Choroid plexus epithelial cell (primary cell): ENCODE data around the gene DNAJC4.

Experiments used
- DNase-seq: peaks from one replicate; pipeline ENCODE4 v3.0.0-alpha.2; 2010; ENCODE audit warnings: low read depth
- H3K4me3 ChIP-seq: 2 replicates; pipeline ENCODE4 v1.5.1; 2011; ENCODE audit warnings: low read depth, mild to moderate bottlenecking, control low read depth, low read length, moderate library complexity
- CTCF ChIP-seq: conservative IDR thresholded peaks from 2 replicates; pipeline ENCODE4 v1.5.1; 2011; ENCODE audit warnings: low read depth, mild to moderate bottlenecking, control low read depth, inconsistent platforms, low read length, moderate library complexity

Gene DNAJC4

GRCh38 chr11:64231546-64231945, 1.2 kb downstream of the DNAJC4 start:
- no peak overlapping the region for H3K4me3 ChIP-seq
- TF ChIP-seq CTCF: no peak

GRCh38 chr11:64232182-64232966, 2.0 kb downstream of the DNAJC4 start:
- DNase-seq: no peak
- no peak for TF ChIP-seq CTCF
- no peak overlapping the region for H3K4me3 ChIP-seq

More at GRCh38 chr11:64231546-64231945, 1.2 kb downstream of the DNAJC4 start:
- no peak for DNase-seq

GRCh38 chr11:64232967-64233315, 2.6 kb downstream of the DNAJC4 start:
- H3K4me3 ChIP-seq: no peak overlapping the region
- no peak for TF ChIP-seq CTCF
- DNase-seq: no peak

GRCh38 chr11:64233913-64234586, 3.7 kb downstream of the DNAJC4 start, which contains the start of gene VEGFB:
Gene VEGFB (plus strand): TSS chr11:64234584. CDS start chr11:64234834, 250 bp downstream.
- DNase-seq: no peak
- H3K4me3 ChIP-seq: peak within 1 kb of the TSS; percentile 67
- TF ChIP-seq CTCF: no peak

GRCh38 chr11:64234647-64235379, 4.5 kb downstream of the DNAJC4 start:
- no peak for DNase-seq
- H3K4me3 ChIP-seq: peak overlapping the region; percentile 67
- no peak for TF ChIP-seq CTCF

GRCh38 chr11:64235437-64236161, 5.3 kb downstream of the DNAJC4 start:
- no peak for TF ChIP-seq CTCF
- DNase-seq: no peak

More at GRCh38 chr11:64235437-64236161, 5.3 kb downstream of the DNAJC4 start:
- peak overlapping the region; percentile 67 for H3K4me3 ChIP-seq
